MM.1S (cell line): ENCODE results near the gene FGGY.

Experiments used
- DNase-seq: peaks from one replicate; pipeline ENCODE4 v3.0.0-alpha.2; 2015
- H2AFZ ChIP-seq: fragments of 300-600 bp; sonication (generic); 2 replicates; pipeline ENCODE4 v1.6.0; 2016; ENCODE audit warnings: antibody characterized with exemption, low read length
- H3F3A ChIP-seq: fragments of 300-600 bp; sonication (generic); 2 replicates; pipeline ENCODE4 v1.6.1; 2016; ENCODE audit warnings: mild to moderate bottlenecking, antibody characterized with exemption, low read length, moderate library complexity, mixed read lengths; ENCODE audit not compliant: insufficient read depth
- H3K27ac ChIP-seq: fragments of 300-600 bp; sonication (generic); 2 replicates; pipeline ENCODE4 v1.5.1; 2016; ENCODE audit warnings: mild to moderate bottlenecking, low read length
- H3K27me3 ChIP-seq: fragments of 300-600 bp; sonication (generic); replicated peaks from 2 replicates; pipeline ENCODE4 v1.6.0; 2016; ENCODE audit warnings: low read length; ENCODE audit not compliant: insufficient read depth
- H3K36me3 ChIP-seq: fragments of 300-600 bp; sonication (generic); replicated peaks from 2 replicates; pipeline ENCODE4 v1.6.1; 2016; ENCODE audit warnings: mild to moderate bottlenecking, low read length, mixed read lengths; ENCODE audit not compliant: insufficient read depth
- H3K4me1 ChIP-seq: fragments of 300-600 bp; sonication (generic); 2 replicates; pipeline ENCODE4 v1.6.1; 2016; ENCODE audit warnings: low read length, mixed read lengths
- H3K4me2 ChIP-seq: fragments of 300-600 bp; sonication (generic); 2 replicates; pipeline ENCODE4 v1.6.0; 2016; ENCODE audit warnings: low read depth, low read length
- H3K4me3 ChIP-seq: fragments of 300-600 bp; sonication (generic); 2 replicates; pipeline ENCODE4 v1.5.1; 2016; ENCODE audit warnings: low read length, mixed read lengths
- H3K79me2 ChIP-seq: fragments of 300-600 bp; sonication (generic); 2 replicates; pipeline ENCODE4 v1.6.1; 2016; ENCODE audit warnings: mixed run types, low read length, mixed read lengths
- H3K9ac ChIP-seq: fragments of 300-600 bp; sonication (generic); 2 replicates; pipeline ENCODE4 v1.6.1; 2016; ENCODE audit warnings: low read length, mixed read lengths
- H3K9me2 ChIP-seq: fragments of 300-600 bp; sonication (generic); replicated peaks from 2 replicates; pipeline ENCODE4 v1.6.1; 2016; ENCODE audit warnings: mild to moderate bottlenecking, low read length, mixed read lengths; ENCODE audit not compliant: insufficient read depth
- H3K9me3 ChIP-seq: fragments of 300-600 bp; sonication (generic); replicated peaks from 2 replicates; pipeline ENCODE4 v1.6.1; 2016; ENCODE audit warnings: mild to moderate bottlenecking, low read length, mixed read lengths; ENCODE audit not compliant: insufficient read depth
- H4K20me1 ChIP-seq: fragments of 300-600 bp; sonication (generic); 2 replicates; pipeline ENCODE4 v1.6.1; 2016; ENCODE audit warnings: mild to moderate bottlenecking, low read length, moderate library complexity, mixed read lengths; ENCODE audit not compliant: insufficient read depth
- EZH2 ChIP-seq: fragments of 300-600 bp; sonication (generic); optimal IDR thresholded peaks from 2 replicates; pipeline ENCODE3; 2017; ENCODE audit warnings: low read depth, mild to moderate bottlenecking, antibody characterized with exemption, low read length, mixed read lengths
- EZH2phosphoT487 ChIP-seq: fragments of 300-600 bp; sonication (generic); IDR thresholded peaks from 2 replicates; pipeline ENCODE4 v1.6.1; 2018; ENCODE audit warnings: antibody characterized with exemption, low read length
- TF ChIP-seq, protein P1 (sequence below): fragments of 300-600 bp; sonication (generic); IDR thresholded peaks from 2 replicates; pipeline ENCODE4 v1.5.1; 2016; ENCODE audit warnings: antibody characterized with exemption, low read length, mixed read lengths

FGGY gene

GRCh38 chr1:59314776-59315528 is 18.1 kb downstream of the FGGY start:
- Histone ChIP-seq H3K4me2 (no peak overlapping the region), H3K27me3 (no peaks in the 10 kb centered on the region), H2AFZ (no peak overlapping the region), H3K4me3 (no peak overlapping the region), H3K36me3 (no peaks in the 10 kb centered on the region), H3K9me2 (no peaks in the 10 kb centered on the region), H3K9ac (no peak overlapping the region), H4K20me1 (no peaks in the 10 kb centered on the region), H3K9me3 (no peaks in the 10 kb centered on the region), H3F3A (no peaks in the 10 kb centered on the region), H3K79me2 (no peaks in the 10 kb centered on the region), H3K27ac (no peak overlapping the region), H3K4me1 (no peaks in the 10 kb centered on the region)
- DNase-seq = no peak
- TF ChIP-seq EZH2 (no peak), EZH2phosphoT487 (no peak)
- TF ChIP-seq, protein P1, sequence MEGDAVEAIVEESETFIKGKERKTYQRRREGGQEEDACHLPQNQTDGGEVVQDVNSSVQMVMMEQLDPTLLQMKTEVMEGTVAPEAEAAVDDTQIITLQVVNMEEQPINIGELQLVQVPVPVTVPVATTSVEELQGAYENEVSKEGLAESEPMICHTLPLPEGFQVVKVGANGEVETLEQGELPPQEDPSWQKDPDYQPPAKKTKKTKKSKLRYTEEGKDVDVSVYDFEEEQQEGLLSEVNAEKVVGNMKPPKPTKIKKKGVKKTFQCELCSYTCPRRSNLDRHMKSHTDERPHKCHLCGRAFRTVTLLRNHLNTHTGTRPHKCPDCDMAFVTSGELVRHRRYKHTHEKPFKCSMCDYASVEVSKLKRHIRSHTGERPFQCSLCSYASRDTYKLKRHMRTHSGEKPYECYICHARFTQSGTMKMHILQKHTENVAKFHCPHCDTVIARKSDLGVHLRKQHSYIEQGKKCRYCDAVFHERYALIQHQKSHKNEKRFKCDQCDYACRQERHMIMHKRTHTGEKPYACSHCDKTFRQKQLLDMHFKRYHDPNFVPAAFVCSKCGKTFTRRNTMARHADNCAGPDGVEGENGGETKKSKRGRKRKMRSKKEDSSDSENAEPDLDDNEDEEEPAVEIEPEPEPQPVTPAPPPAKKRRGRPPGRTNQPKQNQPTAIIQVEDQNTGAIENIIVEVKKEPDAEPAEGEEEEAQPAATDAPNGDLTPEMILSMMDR = no peak

DNA sequence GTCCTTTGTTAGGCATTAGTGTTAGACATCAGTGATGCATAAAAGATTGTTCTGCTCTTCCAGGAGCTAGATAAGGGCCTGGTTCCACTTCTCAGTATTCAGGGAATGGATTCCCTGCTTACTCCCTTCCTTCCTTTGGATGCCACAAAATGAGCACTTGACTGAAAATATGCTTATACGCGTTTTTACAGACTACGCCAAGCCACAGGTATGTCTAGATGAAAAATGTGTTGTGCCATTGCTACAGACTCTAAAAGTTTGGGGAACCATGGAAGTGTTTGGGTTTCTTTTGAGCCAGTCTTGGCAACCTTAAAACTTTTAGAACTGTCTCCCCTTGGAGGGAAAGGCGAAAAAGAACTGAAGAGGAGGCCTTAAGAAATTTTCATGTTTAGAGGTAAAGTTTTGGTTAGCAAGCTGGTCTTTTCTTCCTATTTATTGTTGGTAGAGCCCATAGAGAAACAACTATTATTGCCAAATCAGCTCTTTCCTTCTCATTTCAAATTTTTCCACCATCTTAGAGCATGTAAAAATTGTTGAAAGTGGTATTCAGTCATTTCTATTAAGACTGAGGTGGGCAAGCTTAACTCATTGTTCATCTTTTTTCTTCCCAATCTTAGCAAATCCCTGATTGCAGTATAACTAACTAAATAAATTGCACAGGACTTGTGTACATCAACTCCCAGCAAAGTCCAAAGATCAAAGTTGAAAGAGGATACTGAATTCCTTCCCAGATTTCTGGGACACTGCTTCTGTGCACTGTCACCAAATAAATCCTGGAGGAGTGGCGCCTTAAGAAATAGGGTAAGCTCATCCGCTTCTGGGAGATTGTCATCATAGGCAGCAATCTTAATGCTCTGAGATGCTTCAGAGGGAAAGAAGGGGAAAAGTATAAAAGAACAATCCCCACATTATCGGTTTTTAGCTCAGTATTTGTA is 18.9 kb downstream of the FGGY start:
- Histone ChIP-seq H2AFZ (no peak overlapping the region), H3K4me1 (no peaks in the 10 kb centered on the region), H3F3A (no peaks in the 10 kb centered on the region), H4K20me1 (no peaks in the 10 kb centered on the region), H3K27ac (no peak overlapping the region), H3K9me2 (no peaks in the 10 kb centered on the region), H3K79me2 (no peaks in the 10 kb centered on the region), H3K4me3 (no peak overlapping the region), H3K9ac (no peak overlapping the region), H3K27me3 (no peaks in the 10 kb centered on the region), H3K9me3 (no peaks in the 10 kb centered on the region), H3K4me2 (no peak overlapping the region), H3K36me3 (no peaks in the 10 kb centered on the region)
- DNase-seq = no peak
- TF ChIP-seq EZH2 = no peak
- TF ChIP-seq, protein P1 = no peak
- no peak for TF ChIP-seq EZH2phosphoT487

DNA sequence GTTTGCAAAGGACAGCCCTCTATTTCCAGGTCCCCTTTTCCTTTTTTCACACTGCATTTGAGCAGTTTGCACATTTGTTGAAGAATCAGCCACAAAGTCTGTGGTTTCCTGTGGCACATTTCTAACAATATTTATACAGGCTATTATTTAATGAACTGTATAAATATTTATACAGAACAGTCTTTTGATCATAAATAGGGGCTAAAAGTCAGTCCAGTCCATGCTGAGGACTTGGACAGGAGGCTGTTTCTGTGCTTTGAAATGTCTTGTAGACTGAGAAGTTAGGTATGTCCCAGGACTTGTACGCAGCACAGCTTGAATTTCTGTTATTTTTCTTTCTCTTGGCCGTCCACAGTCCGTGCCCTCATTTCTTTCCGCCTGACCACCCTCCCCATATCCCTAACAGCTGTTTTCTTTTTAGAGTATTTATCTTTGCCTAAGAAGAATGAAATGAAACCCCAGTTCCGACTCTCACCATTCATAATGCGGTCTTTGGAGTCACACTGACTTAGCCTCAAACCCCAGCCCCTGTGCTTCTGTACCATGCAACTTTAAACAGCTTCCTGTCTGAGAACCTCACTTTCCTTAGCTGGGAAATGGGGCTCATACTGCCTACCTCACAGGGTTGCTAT is 19.7 kb downstream of the FGGY start:
- no peaks in the 10 kb centered on the region for H3K4me1 ChIP-seq
- no peak overlapping the region for H3K4me3 ChIP-seq
- no peaks in the 10 kb centered on the region for H3K9me2 ChIP-seq
- H2AFZ ChIP-seq = no peak overlapping the region
- H3K9me3 ChIP-seq = no peaks in the 10 kb centered on the region
- no peaks in the 10 kb centered on the region for H3K79me2 ChIP-seq
- no peaks in the 10 kb centered on the region for H3F3A ChIP-seq
- H3K27me3 ChIP-seq = no peaks in the 10 kb centered on the region
- H3K27ac ChIP-seq = no peak overlapping the region
- H3K9ac ChIP-seq = no peak overlapping the region
- DNase-seq = no peak
- TF ChIP-seq, protein P1 = no peak
- TF ChIP-seq EZH2 (no peak), EZH2phosphoT487 (no peak)
- H4K20me1 ChIP-seq = no peaks in the 10 kb centered on the region
- no peak overlapping the region for H3K4me2 ChIP-seq
- H3K36me3 ChIP-seq = no peaks in the 10 kb centered on the region
